HG03520 (cell line): ENCODE results near the gene DYTN.

Experiments
- ATAC-seq: cut with Tn5 transposase; IDR thresholded peaks from one replicate; pipeline ENCODE4 v1.9.1; 2021; ENCODE audit warnings: mild to moderate bottlenecking, moderate library complexity; ENCODE audit not compliant: unreplicated experiment

Gene DYTN

DNA sequence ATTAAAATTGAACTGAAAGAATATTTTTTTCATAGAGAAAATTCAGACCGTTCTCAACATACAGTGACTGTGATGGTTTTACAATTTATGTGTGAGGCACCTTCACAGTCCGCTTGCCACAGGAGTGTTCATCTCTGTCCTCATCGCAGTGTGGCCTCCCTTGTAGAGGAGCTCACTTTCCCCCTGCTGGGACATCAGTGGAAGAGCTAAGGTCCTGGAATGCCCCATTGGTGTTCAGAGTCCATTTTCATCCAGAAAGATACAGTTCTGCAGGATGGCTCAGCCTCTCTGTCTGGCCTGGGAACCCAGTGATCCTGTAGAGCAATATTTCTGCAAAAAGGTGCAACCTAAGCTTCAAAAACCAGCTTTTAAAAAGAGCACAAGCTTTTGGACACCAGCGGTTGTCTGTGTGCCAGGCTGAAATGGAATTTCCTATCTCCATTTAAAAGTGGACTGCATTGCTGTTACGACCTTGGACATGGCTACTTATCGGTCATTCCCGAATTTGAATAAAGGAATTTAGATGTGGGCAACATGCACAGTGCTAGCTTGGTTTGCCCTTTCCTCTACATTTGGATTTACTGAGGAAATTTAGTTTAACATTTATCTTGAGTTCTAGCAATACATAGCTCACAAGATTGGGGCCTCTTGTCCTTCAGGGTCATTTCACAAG lies 102.6 kb downstream of the DYTN start:
- no peak for ATAC-seq

- no peak for ATAC-seq
These were observed 103.4 kb downstream of the DYTN start for GRCh38 chr2:206614811-206615210.

DNA sequence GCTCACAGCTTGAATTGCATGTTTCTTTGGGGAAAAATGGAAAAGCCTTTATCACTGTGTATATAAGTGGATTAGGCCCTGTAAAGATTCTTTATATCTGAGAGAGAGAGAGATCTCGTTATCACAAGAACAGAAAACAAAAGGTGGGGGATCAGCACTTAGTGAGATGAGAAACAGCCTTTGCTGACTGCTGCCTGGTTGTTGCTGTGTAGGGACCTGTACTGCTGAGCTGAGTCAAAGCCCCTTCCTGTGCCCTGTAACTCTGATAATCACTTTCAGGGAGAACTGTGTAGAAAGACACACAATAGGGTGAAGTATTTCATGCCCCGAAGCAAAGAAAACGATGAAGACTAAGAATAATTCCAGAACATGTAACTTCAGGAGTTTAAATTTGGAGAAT lies 106.5 kb downstream of the DYTN start:
- ATAC-seq = no peak

DNA sequence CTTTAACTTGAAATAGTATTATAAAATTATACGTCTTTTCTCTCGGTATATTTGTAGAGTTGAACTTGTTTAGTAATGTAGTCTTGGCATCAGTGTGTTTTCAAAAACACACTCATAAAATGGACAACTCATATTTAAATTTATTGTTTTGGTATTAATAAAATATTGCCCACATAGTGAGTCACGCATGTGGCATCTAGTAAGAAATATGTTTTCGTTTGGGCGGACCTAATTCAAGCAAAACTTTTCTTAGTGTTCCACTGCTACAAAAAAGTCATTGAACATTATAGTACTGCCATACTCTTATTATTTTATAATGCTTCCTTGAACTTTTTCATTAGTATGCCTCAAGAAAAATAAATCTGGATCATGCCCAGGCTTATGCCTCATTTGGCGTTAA lies 107.0 kb downstream of the DYTN start:
- no peak for ATAC-seq

GRCh38 chr2:206610451-206610850 lies 107.7 kb downstream of the DYTN start:
- ATAC-seq = no peak

DNA sequence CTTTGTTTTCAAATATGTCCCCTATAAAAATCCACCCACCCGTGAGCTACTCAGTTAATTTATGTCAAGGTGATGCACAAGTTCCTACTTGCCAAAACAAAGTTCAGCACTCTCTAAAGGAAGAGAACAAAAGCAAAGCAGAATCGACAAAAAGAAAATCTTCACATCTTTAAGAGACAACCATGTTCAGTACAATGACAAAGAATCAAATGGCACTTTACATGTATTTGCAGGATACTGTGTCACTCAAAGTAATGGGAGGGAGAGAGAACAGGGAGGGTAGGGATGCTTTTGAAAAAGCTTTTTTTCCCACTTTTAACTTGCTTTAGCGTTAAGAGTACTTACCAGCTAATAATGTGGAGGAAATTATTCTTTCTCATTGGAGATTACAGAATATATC lies 115.0 kb downstream of the DYTN start:
- no peak for ATAC-seq
